Panc1 (cell line): Measurements from ENCODE around the gene OSBPL5. TPM values are rescaled to one million over a fixed set of nuclear protein-coding genes. Genes with fewer than 3 reads are reported as not detected.

ENCODE experiments used
- ATAC-seq: fragments of 200-7000 bp; cut with Tn5 transposase; 2 replicates; pipeline ENCODE4 v1.9.1; 2020; ENCODE audit warnings: mild to moderate bottlenecking, moderate library complexity
- BruUV-seq: library from RNA; stranded (reverse); fragments of 400-500 nt; replicated peaks from 2 replicates; lab custom pipeline; 2021; lab: Mats Ljungman, UMichigan
- CTCF ChIA-PET: fragments of 300-600 bp; sonication (Branson Sonifier 250); formaldehyde crosslinking; loops from one replicate; lab custom pipeline; 2022; ENCODE audit warnings: antibody characterized with exemption; lab: Charles Lee
- POLR2A ChIA-PET: fragments of 300-600 bp; sonication (Branson Sonifier 250); formaldehyde crosslinking; loops from one replicate; lab custom pipeline; 2022; ENCODE audit warnings: antibody characterized with exemption; lab: Charles Lee
- DNase-seq: peaks from one replicate; pipeline ENCODE4 v3.0.0-alpha.2; 2010; ENCODE audit warnings: low read depth, low spot score
- H3K27ac ChIP-seq: 2 replicates; pipeline ENCODE4 v1.5.1; 2011; ENCODE audit warnings: mild to moderate bottlenecking, low read length, inconsistent platforms
- H3K27me3 ChIP-seq: fragments of 200-500 bp; sonication (Bioruptor generic); 2 replicates; pipeline ENCODE4 v1.6.0; 2014; ENCODE audit warnings: low read length, inconsistent platforms; ENCODE audit not compliant: control insufficient read depth, insufficient read depth
- H3K36me3 ChIP-seq: fragments of 200-500 bp; sonication (Bioruptor generic); 2 replicates; pipeline ENCODE4 v1.5.1; 2014; ENCODE audit warnings: inconsistent platforms, mild to moderate bottlenecking, low read length, moderate library complexity; ENCODE audit not compliant: control insufficient read depth, insufficient read depth
- H3K4me1 ChIP-seq: 2 replicates; pipeline ENCODE4 v1.5.1; 2011; ENCODE audit warnings: inconsistent platforms, mild to moderate bottlenecking, low read length, moderate library complexity; ENCODE audit not compliant: control insufficient read depth, insufficient read depth
- H3K4me3 ChIP-seq, 2 experiments: 2 replicates each; pipeline ENCODE4 v1.5.1; 2011 to 2012; ENCODE audit warnings: low read depth in 2 of 2, low read length in 2 of 2, mild to moderate bottlenecking in 2 of 2, inconsistent platforms in 1 of 2, moderate library complexity in 1 of 2
- H3K9me3 ChIP-seq: fragments of 200-500 bp; sonication (Bioruptor generic); 2 replicates; pipeline ENCODE4 v1.5.1; 2014; ENCODE audit warnings: low read depth, mild to moderate bottlenecking, inconsistent platforms, low read length, moderate library complexity; ENCODE audit not compliant: control insufficient read depth, insufficient read depth
- POLR2AphosphoS5 ChIP-seq: IDR thresholded peaks from 2 replicates; pipeline ENCODE4 v1.6.1; 2012; ENCODE audit warnings: mild to moderate bottlenecking, low read depth, low read length, moderate library complexity
- SIN3A ChIP-seq: IDR thresholded peaks from 2 replicates; pipeline ENCODE4 v1.6.1; 2012; ENCODE audit warnings: low read depth, mild to moderate bottlenecking, low read length, moderate library complexity, borderline replicate concordance; ENCODE audit not compliant: insufficient read depth
- TCF7L2 ChIP-seq: IDR thresholded peaks from 2 replicates; pipeline ENCODE4 v1.6.1; 2011; ENCODE audit warnings: mild to moderate bottlenecking, low read depth, low read length, inconsistent platforms
- in situ Hi-C: cut with HindIII; loops from 2 replicates; pipeline ENCODE4 v1.10.0; 2016; ENCODE audit warnings: low sequenced_read_pairs, low pct_unique_long_range_greater_than_20kb
- intact Hi-C: fragments of 100-400 bp; cut with micrococcal nuclease; formaldehyde crosslinking; loops from one replicate; pipeline ENCODE4 v1.10.0; 2022; ENCODE audit not compliant: unreplicated experiment
- total RNA-seq: library from RNA; stranded (reverse); gene quantifications from one replicate; pipeline ENCODE4 v1.2.1, GENCODE V29; 2021; ENCODE audit not compliant: unreplicated experiment
- TF ChIP-seq, protein P1 (sequence below), 2 experiments: IDR thresholded peaks; 2 replicates each; pipeline ENCODE4 v1.6.1; 2011 to 2012; ENCODE audit warnings: low read depth in 2 of 2, control low read depth in 1 of 2, low read length in 1 of 2, mild to moderate bottlenecking in 1 of 2, moderate library complexity in 1 of 2; ENCODE audit not compliant: insufficient read depth in 1 of 2
- TF ChIP-seq, protein P2 (sequence below): fragments of 450-650 bp; IDR thresholded peaks from 2 replicates; pipeline ENCODE4 v1.5.1; 2017; ENCODE audit warnings: mild to moderate bottlenecking

The OSBPL5 gene
- total RNA-seq, 1 experiment from 2014 or later = 20.2 TPM

DNA sequence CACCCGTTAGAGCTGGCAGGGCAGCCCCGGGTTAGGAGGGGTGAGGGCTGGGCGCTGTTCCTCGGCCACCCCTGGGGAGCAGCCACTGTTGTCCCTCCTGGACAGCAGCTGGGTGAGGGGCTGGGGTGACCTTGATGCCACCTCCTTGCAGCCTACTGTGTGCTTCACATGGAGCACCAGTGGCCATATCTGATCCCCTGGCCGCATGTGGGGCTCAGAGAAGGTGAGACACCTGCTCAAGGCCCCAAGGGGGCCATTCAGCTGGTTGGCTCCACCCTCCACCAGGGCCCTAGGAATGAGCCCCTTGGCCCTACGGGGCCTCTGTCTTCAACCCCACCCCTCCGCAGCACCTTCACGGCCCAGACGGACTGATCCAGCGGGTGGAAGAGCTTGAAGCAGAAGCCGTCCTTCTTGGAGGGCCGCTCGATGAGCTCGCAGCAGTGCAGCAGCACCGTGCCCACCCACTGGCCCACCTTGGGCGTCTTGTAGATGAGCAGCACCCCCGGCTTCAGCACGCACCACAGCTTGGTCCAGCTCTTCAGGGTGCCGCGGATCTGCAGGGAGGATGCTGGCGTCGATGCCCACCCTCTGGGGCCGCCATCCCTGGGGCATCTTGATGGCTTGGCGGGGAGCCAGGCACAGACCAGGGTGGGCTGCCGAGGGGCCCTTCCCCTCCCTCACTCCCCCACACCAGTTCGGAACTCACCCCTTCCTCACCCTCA is 44.9 kb downstream of the OSBPL5 start:
- TF ChIP-seq POLR2AphosphoS5 (no peak), TCF7L2 (no peak), SIN3A (no peak)
- TF ChIP-seq, protein P1, sequence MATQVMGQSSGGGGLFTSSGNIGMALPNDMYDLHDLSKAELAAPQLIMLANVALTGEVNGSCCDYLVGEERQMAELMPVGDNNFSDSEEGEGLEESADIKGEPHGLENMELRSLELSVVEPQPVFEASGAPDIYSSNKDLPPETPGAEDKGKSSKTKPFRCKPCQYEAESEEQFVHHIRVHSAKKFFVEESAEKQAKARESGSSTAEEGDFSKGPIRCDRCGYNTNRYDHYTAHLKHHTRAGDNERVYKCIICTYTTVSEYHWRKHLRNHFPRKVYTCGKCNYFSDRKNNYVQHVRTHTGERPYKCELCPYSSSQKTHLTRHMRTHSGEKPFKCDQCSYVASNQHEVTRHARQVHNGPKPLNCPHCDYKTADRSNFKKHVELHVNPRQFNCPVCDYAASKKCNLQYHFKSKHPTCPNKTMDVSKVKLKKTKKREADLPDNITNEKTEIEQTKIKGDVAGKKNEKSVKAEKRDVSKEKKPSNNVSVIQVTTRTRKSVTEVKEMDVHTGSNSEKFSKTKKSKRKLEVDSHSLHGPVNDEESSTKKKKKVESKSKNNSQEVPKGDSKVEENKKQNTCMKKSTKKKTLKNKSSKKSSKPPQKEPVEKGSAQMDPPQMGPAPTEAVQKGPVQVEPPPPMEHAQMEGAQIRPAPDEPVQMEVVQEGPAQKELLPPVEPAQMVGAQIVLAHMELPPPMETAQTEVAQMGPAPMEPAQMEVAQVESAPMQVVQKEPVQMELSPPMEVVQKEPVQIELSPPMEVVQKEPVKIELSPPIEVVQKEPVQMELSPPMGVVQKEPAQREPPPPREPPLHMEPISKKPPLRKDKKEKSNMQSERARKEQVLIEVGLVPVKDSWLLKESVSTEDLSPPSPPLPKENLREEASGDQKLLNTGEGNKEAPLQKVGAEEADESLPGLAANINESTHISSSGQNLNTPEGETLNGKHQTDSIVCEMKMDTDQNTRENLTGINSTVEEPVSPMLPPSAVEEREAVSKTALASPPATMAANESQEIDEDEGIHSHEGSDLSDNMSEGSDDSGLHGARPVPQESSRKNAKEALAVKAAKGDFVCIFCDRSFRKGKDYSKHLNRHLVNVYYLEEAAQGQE (IDR thresholded peaks at IDR 0.05; ENCODE audit: insufficient read depth in 1 of 2, low read depth in 2 of 2, low read length in 1 of 2) = no peak
- TF ChIP-seq, protein P2, sequence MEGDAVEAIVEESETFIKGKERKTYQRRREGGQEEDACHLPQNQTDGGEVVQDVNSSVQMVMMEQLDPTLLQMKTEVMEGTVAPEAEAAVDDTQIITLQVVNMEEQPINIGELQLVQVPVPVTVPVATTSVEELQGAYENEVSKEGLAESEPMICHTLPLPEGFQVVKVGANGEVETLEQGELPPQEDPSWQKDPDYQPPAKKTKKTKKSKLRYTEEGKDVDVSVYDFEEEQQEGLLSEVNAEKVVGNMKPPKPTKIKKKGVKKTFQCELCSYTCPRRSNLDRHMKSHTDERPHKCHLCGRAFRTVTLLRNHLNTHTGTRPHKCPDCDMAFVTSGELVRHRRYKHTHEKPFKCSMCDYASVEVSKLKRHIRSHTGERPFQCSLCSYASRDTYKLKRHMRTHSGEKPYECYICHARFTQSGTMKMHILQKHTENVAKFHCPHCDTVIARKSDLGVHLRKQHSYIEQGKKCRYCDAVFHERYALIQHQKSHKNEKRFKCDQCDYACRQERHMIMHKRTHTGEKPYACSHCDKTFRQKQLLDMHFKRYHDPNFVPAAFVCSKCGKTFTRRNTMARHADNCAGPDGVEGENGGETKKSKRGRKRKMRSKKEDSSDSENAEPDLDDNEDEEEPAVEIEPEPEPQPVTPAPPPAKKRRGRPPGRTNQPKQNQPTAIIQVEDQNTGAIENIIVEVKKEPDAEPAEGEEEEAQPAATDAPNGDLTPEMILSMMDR = no peak
- in situ Hi-C loops (no loop called here), intact Hi-C loops (no loop called here)
- ATAC-seq (no peak), DNase-seq (no peak)
- Histone ChIP-seq H3K4me1 (no peaks in the 10 kb centered on the region), H3K9me3 (peaks cover 11% of the 10 kb centered on the region), H3K27ac (no peak overlapping the region), H3K36me3 (no peaks in the 10 kb centered on the region), H3K4me3 (no peak overlapping the region), H3K27me3 (no peaks in the 10 kb centered on the region)
- POLR2A ChIA-PET = no interaction called here
- CTCF ChIA-PET = no interaction called here
- no TSS peak for BruUV-seq

DNA sequence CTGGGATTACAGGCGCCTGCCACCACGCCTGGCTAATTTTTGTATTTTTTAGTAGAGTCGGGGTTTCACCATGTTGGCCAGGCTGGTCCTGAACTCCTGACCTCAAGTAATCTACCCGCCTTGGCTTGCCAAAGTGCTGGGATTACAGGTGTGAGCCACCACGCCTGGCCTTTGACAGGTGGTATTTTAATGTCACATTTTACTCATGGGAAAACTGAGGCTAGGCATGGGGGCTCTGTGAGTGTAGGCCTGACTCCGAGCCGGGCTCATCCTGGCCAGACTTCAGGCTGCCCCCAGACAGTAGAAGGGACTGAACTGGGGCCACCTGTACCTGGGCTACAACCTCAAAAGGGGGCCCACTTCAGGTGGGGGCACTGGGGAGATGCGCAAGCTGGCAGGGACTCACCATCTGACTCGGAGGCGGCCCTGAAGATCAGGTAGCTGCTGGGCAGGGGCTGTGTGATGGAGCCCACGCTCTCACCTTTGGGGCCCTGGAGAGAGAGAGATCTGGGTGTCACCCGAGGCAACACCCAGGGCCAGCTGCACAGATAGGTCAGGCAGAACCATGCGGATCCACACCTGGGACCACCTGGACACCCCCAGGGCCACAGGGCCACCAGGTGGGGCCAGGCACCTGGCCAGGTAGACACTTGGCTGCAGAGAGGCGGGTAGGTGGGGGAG is 45.8 kb downstream of the OSBPL5 start:
- Histone ChIP-seq H3K27me3 (no peaks in the 10 kb centered on the region), H3K9me3 (peaks cover 14% of the 10 kb centered on the region), H3K4me3 (no peak overlapping the region), H3K36me3 (no peaks in the 10 kb centered on the region), H3K4me1 (no peaks in the 10 kb centered on the region), H3K27ac (no peak overlapping the region)
- intact Hi-C loops = no loop called here
- ChIA-PET CTCF (no interaction called here), POLR2A (no interaction called here)
- ATAC-seq (no peak), DNase-seq (no peak)
- in situ Hi-C loops = no loop called here
- no TSS peak for BruUV-seq
- TF ChIP-seq, protein P2 = no peak
